ENCODE data around the gene ZSWIM1. TPM values are rescaled to one million over a fixed set of nuclear protein-coding genes. Genes with fewer than 3 reads are reported as not detected.

Gene ZSWIM1
- total and polyA plus RNA-seq, 2 of the 8 experiments (the other 6 are each of a cell fraction or from before 2014, with no cell fraction given): 14.1 to 15.6 TPM

DNA sequence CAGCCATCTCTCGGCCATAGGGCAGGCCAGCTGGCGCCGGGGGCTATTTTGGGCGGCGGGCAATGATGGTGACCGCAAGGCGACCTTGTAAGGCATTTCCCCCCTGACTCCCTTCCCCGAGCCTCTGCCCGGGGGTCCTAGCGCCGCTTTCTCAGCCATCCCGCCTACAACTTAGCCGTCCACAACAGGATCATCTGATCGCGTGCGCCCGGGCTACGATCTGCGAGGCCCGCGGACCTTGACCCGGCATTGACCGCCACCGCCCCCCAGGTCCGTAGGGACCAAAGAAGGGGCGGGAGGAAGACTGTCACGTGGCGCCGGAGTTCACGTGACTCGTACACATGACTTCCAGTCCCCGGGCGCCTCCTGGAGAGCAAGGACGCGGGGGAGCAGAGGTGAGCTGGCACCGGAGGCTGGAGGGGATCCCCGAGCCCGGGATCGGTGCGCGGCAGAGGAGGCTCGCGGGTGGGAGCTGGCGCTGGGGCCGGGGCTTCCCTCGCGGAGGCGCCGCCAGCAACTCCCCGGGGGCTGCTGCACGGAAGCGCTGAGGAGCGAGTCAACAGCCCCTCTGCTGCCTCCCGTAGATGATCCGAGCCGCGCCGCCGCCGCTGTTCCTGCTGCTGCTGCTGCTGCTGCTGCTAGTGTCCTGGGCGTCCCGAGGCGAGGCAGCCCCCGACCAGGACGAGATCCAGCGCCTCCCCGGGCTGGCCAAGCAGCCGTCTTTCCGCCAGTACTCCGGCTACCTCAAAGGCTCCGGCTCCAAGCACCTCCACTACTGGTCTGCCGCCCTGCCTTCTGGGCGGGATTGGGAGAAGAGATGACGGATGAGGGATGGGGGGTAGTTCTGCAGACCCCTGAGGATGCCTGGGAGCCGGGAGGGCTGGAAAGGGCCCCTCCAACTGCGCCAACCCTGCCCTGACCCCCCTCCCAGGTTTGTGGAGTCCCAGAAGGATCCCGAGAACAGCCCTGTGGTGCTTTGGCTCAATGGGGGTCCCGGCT lies 10.3 kb downstream of the ZSWIM1 start, which contains the start of the genes CTSA and NEURL2:
Gene CTSA, plus strand, starts transcription at position 351 of the 999 bp plus-strand sequence. Its CDS starts 234 bp downstream, at position 585.
Gene NEURL2, minus strand, starts transcription at position 224 of the 999 bp plus-strand sequence. Its CDS starts 217 bp downstream, at position 7.
- Histone ChIP-seq H4K20me1 (replicated peaks in 1 of 2; ENCODE audit: control insufficient read depth in 1 of 2, insufficient read depth in 2 of 2, low read length in 2 of 2) (peaks cover 0 to 9% of the 10 kb centered on the region in 2 experiments), H3K4me1 (replicated peaks in 1 of 4; ENCODE audit: control insufficient read depth in 3 of 4, insufficient read depth in 4 of 4, low read length in 3 of 4) (peaks cover 0 to 10% (median 6%) of the 10 kb centered on the region in 4 experiments; a peak in 6 of 7 replicates), H3K56ac (replicated peaks; ENCODE audit: insufficient read length, low read depth, low read length) (peak within 1 kb of the TSS; percentile 59), H4K8ac (ENCODE audit: extremely low read depth, insufficient read depth, low read length) (peak within 1 kb of the TSS; percentile 97), H3K4me2 (ENCODE audit: insufficient read depth in 1 of 2, low read depth in 2 of 2, low read length in 2 of 2) (peak within 1 kb of the TSS; percentile 72 to 95), H2BK120ac (replicated peaks; ENCODE audit: low read depth, low read length) (peak within 1 kb of the TSS; percentile 43), H3K27me3 (replicated peaks in 1 of 4; ENCODE audit: control insufficient read depth in 3 of 4, extremely low read depth in 1 of 4, insufficient read depth in 3 of 4, low read length in 3 of 4) (no peaks in the 10 kb centered on the region), H3K9me3 (ENCODE audit: insufficient read depth in 2 of 2, low read depth in 1 of 2, low read length in 1 of 2) (no peaks in the 10 kb centered on the region), H2BK15ac (ENCODE audit: low read length) (no peak within 1 kb of the TSS), H3K14ac (ENCODE audit: insufficient read length) (no peak within 1 kb of the TSS), H2BK5ac (ENCODE audit: low read depth, low read length) (peak within 1 kb of the TSS; percentile 52; the same call in 1 of the 2 replicates), H3K9ac (replicated peaks in 1 of 4; ENCODE audit: extremely low read depth in 1 of 4, low read depth in 3 of 4, low read length in 3 of 4) (peak within 1 kb of the TSS; percentile 64 to 71 (median 67)), H3K18ac (ENCODE audit: extremely low read depth, low read length) (peak within 1 kb of the TSS; percentile 83), H3K36me3 (ENCODE audit: control insufficient read depth in 2 of 4, insufficient read depth in 4 of 4, low read length in 3 of 4) (peaks cover 3 to 8% (median 7%) of the 10 kb centered on the region in 4 experiments; a peak in 7 of 8 replicates), H2BK20ac (ENCODE audit: low read length) (no peak within 1 kb of the TSS), H3K23ac (ENCODE audit: insufficient read length) (no peak within 1 kb of the TSS), H3K79me1 (ENCODE audit: low read depth, low read length) (peaks cover 3% of the 10 kb centered on the region; the same call in 1 of the 2 replicates), H4K91ac (replicated peaks; ENCODE audit: insufficient read length, low read length) (peak within 1 kb of the TSS; percentile 74), H3K4me3 (ENCODE audit: extremely low read depth in 1 of 4, insufficient read depth in 2 of 4, low read depth in 3 of 4, low read length in 4 of 4) (peak within 1 kb of the TSS; percentile 55 to 79 (median 74)), H2BK12ac (ENCODE audit: low read depth, low read length) (peak within 1 kb of the TSS; percentile 68; the same call in 1 of the 2 replicates), H2AFZ (ENCODE audit: low read length) (no peak within 1 kb of the TSS; the same call in 1 of the 2 replicates), H3K79me2 (ENCODE audit: control insufficient read depth in 1 of 2, insufficient read depth in 2 of 2, low read length in 2 of 2) (peaks cover 0 to 7% of the 10 kb centered on the region in 2 experiments; a peak in 1 of 4 replicates), H4K5ac (ENCODE audit: insufficient read length, low read depth, low read length) (peak within 1 kb of the TSS; percentile 70), H3K27ac (ENCODE audit: low read depth, low read length) (peak within 1 kb of the TSS; percentile 38), H2AK5ac (ENCODE audit: low read depth, low read length) (no peak within 1 kb of the TSS), H3K4ac (replicated peaks; ENCODE audit: insufficient read length, low read depth, low read length) (peak within 1 kb of the TSS; percentile 94), H3K23me2 (ENCODE audit: low read depth, low read length) (peaks cover 15% of the 10 kb centered on the region; the same call in 1 of the 2 replicates)
- DNase-seq (ENCODE audit: low read depth in 1 of 2, low spot score in 2 of 2): peak; percentile 79 to 96
- CTCF ChIA-PET (ENCODE audit: partially characterized antibody): interaction anchor here (0.7 to 6.3 kb wide), 23 partner anchors 9 to 570 kb away, joined by 3 to 40 read pairs (median 8); partner anchors contain the start of gene ZSWIM1
- POLR2A ChIA-PET (ENCODE audit: partially characterized antibody): interaction anchor here (0.6 to 11.2 kb wide), 27 partner anchors 9 to 498 kb away, joined by 3 to 172 read pairs (median 5); partner anchors contain the start of genes ACOT8, PCIF1, PLTP and SNX21
- WGBS, 2 experiments (ENCODE audit: extremely low coverage in 1 of 2, insufficient coverage in 1 of 2, insufficient read length in 1 of 2, insufficient replicate concordance in 2 of 2, low coverage in 1 of 2, low lambda C conversion rate in 2 of 2, missing lambda C conversion rate in 1 of 2): 6% methylated on average over 70 of the region's 78 CpGs; no CpG with 5 or more reads in 1 of the 2 experiments
- no peak for FAIRE-seq
- TF ChIP-seq, protein P1, sequence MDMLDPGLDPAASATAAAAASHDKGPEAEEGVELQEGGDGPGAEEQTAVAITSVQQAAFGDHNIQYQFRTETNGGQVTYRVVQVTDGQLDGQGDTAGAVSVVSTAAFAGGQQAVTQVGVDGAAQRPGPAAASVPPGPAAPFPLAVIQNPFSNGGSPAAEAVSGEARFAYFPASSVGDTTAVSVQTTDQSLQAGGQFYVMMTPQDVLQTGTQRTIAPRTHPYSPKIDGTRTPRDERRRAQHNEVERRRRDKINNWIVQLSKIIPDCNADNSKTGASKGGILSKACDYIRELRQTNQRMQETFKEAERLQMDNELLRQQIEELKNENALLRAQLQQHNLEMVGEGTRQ (IDR thresholded peaks at IDR 0.05; ENCODE audit: low read length): peak; percentile 100
- TF ChIP-seq TCF12 (IDR thresholded peaks at IDR 0.05; ENCODE audit: low read depth, low read length) (peak; percentile 68; the same call in 1 of the 2 replicates), TAF7 (optimal IDR thresholded peaks at IDR 0.05; ENCODE audit: borderline replicate concordance, low read depth, low read length) (peak; percentile 65), BACH1 (IDR thresholded peaks at IDR 0.05; ENCODE audit: low read length) (0 out of 2 replicates have a peak, but pooled peaks have one; percentile 19), TBP (IDR thresholded peaks at IDR 0.05; ENCODE audit: low read depth, low read length) (peak; percentile 85), ASH2L (IDR thresholded peaks at IDR 0.05; ENCODE audit: low read length) (peak; percentile 49), RFX5 (IDR thresholded peaks at IDR 0.05; ENCODE audit: borderline replicate concordance, low read depth, low read length) (0 out of 2 replicates have a peak, but pooled peaks have one; percentile 21)
- TF ChIP-seq, protein P2, sequence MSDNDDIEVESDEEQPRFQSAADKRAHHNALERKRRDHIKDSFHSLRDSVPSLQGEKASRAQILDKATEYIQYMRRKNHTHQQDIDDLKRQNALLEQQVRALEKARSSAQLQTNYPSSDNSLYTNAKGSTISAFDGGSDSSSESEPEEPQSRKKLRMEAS (IDR thresholded peaks at IDR 0.05): peak; percentile 89

All from H1 (cell line).